ENCODE data around the gene AHRR.

The AHRR gene

GRCh38 chr5:443239-444151 is 122.0 kb downstream of the AHRR start:
- ATAC-seq (peak; percentile 21), DNase-seq (peak; percentile 51)

GRCh38 chr5:444226-444625 is 122.7 kb downstream of the AHRR start:
- ATAC-seq (no peak), DNase-seq (no peak)

GRCh38 chr5:445591-445990 is 124.1 kb downstream of the AHRR start:
- ATAC-seq = no peak
- DNase-seq = no peak

- ATAC-seq (no peak), DNase-seq (no peak)
Measured at GRCh38 chr5:446066-446882, 124.8 kb downstream of the AHRR start.

GRCh38 chr5:446883-447263 is 125.4 kb downstream of the AHRR start:
- no peak for ATAC-seq
- DNase-seq = no peak

GRCh38 chr5:447501-447900 is 126.0 kb downstream of the AHRR start:
- DNase-seq (no peak), ATAC-seq (no peak)

- DNase-seq = no peak
- ATAC-seq = no peak
Measured at GRCh38 chr5:448061-448765, 126.7 kb downstream of the AHRR start.

- ATAC-seq (no peak), DNase-seq (no peak)
Measured at GRCh38 chr5:448766-449090, 127.2 kb downstream of the AHRR start.

GRCh38 chr5:449151-449550 is 127.6 kb downstream of the AHRR start:
- ATAC-seq (no peak), DNase-seq (no peak)

DNA sequence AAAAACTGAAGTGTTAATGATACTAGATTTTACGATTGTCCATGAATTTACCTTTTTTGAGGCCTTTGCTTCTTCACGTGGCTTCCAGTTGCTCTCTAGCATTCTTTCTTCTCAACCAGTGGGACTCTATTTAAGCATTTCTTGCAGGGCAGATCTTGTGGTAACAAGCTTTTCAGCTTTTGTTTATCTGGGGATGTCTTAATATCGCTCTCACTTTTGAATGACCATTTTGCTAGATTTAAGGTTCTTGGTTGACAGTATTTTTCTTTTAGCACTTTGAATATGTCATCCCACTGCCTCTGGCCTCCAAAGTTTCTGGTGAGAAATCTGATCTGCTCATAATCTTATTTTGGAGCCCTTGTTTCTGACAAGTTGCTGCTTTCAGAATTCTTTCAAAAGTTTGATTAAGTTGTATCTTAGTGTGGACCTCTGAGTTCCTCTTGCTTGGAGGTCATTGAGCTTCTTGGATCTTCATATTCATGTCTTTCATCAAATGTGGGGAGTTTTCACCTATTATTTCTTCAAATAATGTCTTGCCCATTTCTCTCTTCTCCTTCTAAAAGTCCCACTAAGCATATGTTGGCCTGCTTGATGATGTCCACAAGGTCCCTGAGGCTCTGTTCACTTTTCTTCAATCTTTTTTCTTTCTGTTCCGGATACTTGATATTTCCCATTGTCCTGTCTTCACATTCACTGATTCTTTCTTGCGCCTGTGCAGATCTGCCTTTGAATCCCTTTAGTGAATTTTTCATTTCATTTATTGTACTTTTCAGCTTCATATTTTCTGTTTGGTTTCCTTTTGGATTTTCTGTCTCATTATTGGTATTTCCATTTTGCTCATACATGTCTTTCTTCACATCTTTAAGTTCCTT is 130.3 kb downstream of the AHRR start:
- ATAC-seq (no peak), DNase-seq (no peak)

DNA sequence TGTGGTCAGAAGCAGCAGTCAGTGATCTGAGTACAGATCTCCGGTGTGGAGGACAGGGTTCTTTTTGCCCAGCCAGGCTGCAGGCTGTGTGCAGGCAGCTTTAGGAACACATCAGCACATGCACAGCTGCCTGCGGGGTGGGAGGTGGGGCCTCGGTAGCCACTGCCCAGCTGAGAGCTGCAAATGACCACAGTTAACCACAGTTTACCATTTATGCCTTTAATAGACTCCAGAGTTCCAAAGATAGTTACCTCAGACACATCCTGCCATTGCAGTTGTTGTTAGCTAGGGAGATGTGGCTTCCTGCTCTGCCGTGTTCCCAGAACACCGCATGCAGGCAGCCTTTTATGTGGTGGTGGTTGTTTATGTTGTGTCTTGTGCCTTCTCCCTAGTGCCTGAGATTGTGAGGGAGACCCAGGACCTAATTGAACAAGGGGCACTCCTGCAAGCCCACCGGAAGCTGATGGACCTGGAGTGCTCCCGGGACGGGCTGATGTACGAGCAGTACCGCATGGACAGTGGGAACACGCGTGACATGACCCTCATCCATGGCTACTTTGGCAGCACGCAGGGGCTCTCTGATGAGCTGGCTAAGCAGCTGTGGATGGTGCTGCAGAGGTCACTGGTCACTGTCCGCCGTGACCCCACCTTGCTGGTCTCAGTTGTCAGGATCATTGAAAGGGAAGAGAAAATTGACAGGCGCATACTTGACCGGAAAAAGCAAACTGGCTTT is 131.6 kb downstream of the AHRR start:
- ATAC-seq (no peak), DNase-seq (no peak)

DNA sequence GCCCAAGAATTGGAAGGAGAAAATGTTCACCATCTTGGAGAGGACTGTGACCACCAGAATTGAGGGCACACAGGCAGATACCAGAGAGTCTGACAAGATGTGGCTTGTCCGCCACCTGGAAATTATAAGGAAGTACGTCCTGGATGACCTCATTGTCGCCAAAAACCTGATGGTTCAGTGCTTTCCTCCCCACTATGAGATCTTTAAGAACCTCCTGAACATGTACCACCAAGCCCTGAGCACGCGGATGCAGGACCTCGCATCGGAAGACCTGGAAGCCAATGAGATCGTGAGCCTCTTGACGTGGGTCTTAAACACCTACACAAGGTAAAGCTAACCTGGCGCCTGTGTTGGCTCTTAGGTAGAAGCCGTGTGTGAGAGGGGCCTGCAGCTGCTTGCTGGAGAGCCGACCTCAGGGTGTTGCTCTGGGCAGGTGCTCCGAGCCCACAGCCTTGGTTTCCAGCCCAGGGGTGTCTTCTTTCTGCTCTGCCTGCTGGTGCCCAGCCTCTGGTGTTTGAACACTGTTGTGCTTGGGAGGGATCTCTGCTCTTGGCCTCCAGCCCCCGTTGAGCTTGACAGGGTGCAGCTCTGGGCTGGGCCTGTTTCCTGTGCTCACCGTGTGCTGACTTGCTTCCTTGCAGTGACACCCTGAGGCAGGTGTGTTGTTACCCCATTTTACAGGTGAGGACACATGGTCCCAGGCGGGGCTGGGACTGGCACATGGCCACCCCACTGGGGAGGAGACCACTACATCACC is 132.4 kb downstream of the AHRR start:
- DNase-seq (no peak), ATAC-seq (no peak)

DNA sequence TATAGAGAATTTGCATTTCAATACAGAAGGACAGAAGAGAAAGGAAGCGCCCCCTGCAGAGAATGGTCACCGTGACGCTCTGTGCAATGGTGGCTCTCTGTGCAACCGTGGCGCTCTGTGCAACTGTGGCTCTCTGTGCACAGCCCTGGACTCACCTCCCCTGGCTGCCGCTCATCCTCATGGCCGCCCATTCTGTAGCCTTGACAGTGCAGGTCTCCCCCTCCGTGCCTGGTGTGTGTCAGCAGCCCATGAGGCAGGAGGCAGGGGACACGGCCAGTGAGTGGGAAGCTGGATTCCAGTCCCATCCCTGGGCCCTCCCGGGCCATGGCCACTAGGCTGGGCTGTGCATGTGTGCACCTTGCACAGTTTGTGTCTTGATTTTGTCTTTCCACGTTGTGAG is 133.4 kb downstream of the AHRR start:
- ATAC-seq (no peak), DNase-seq (no peak)

- no peak for DNase-seq
- ATAC-seq = no peak
Measured at GRCh38 chr5:455806-456205, 134.3 kb downstream of the AHRR start.

GRCh38 chr5:456351-457194 is 135.1 kb downstream of the AHRR start:
- ATAC-seq = no peak

DNA sequence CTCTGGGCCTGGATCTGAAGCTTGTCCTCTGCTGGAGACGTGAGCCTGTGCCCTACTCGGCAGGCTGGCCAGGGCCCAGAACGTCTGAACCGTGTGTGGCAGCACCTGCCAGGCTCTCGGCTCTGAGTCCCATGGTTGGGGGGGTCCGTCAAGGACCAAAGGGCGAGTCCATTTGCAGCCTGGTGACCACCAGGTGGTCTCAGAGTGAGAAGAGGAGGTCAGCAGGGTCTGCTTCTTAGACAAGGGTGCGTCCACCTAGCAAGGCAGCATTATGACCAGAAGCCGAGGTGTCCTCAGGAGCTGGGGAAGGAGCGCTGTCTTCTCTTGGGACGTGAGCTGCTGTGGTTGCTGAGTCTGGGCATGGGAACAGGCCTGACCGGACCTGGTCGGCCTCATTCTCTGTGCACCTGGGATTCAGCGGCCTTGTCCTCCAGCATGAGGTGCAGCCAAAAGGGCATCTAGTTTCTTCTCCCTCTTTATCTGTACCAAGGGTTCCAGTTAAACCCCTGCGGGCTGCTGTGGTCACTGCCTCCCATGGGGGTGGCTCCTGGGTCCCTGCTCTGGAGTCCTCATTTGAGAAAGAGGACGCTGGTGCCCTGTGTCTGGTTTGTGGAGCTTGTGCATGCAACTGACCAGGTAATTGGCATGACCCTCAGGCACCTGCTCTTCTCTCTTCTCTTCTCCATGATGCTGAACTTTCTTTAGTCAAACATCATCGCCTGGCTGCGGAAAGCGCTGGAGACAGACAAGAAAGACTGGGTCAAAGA is 135.9 kb downstream of the AHRR start:
- ATAC-seq (no peak), DNase-seq (no peak)

More at GRCh38 chr5:456351-457194, 135.1 kb downstream of the AHRR start:
- no peak for DNase-seq

GRCh38 chr5:458547-459353 is 137.2 kb downstream of the AHRR start:
- ATAC-seq = peak; percentile 91
- peak; percentile 72 for DNase-seq

Measured in stimulated activated naive CD8-positive, alpha-beta T cell treated with anti-CD3 and anti-CD28 coated beads, Interleukin-15, Interleukin-2, amounts not matched to agents 100 U/mL and 50 U/mL, for 24 hours (primary cell).